ENCODE data around the gene DNAH17. TPM values are rescaled to one million over a fixed set of nuclear protein-coding genes. Genes with fewer than 3 reads are reported as not detected.

Gene DNAH17
- polyA plus RNA-seq, 3 donors: 0.01 to 0.51 (median 0.11) TPM

DNA sequence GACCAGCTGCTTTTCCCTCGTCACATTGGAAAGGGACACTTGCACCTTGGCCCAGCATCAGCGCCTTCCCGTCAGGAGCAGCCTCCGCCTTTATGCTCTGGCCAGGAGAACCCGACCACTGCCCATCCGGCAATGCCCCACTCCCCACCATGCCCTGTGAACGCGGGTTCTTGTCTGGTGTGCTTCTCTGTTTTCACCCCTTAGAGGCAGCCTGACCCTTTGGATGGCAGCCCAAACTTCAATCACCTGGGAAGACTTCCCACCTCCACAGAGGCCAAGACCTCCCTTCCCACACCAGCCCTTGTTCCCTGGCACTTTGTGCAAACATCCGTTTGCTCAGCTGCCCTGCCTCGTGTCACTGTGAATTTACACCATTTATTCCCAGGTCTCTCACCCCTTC lies 87.0 kb downstream of the DNAH17 start:
- no peaks in the 10 kb centered on the region for H4K20me1 ChIP-seq (ENCODE audit: insufficient read depth, low read length)
- no peaks in the 10 kb centered on the region for H3K9me3 ChIP-seq (replicated peaks in 1 of 2; ENCODE audit: control insufficient read depth in 1 of 2, insufficient read depth in 1 of 2, low read length in 2 of 2)
- H3K27ac Mint-ChIP-seq: peak overlapping the region in 3 of 7 donors; percentile 32 to 58 (median 35)
- no peak for DNase-seq
- H3K4me3 Mint-ChIP-seq: no peak overlapping the region
- H3K27me3 ChIP-seq (ENCODE audit: control insufficient read depth in 2 of 2, insufficient read depth in 2 of 2, low read length in 2 of 2): peaks cover 0 to 3% of the 10 kb centered on the region in 2 donors
- no peak overlapping the region for H2AFZ ChIP-seq (ENCODE audit: insufficient read depth, low read depth, low read length, poor library complexity, severe bottlenecking)
- peaks cover 8% of the 10 kb centered on the region for H3K4me1 Mint-ChIP-seq
- peaks cover under 1 to 1% of the 10 kb centered on the region in 2 donors for H3K4me1 ChIP-seq (ENCODE audit: control insufficient read depth in 1 of 2, insufficient read depth in 2 of 2, low read length in 2 of 2)
- intact Hi-C loops (cut with micrococcal nuclease): no loop called here
- no peak overlapping the region for H3K27ac ChIP-seq (ENCODE audit: low read depth in 1 of 2, low read length in 2 of 2)
- no peak overlapping the region for H3K4me2 ChIP-seq (replicated peaks; ENCODE audit: extremely low read depth, low read length, poor library complexity, severe bottlenecking)
- H3K79me2 ChIP-seq (ENCODE audit: insufficient read depth, low read length): no peaks in the 10 kb centered on the region
- H3K36me3 Mint-ChIP-seq: no peaks in the 10 kb centered on the region
- TF ChIP-seq, protein P1, sequence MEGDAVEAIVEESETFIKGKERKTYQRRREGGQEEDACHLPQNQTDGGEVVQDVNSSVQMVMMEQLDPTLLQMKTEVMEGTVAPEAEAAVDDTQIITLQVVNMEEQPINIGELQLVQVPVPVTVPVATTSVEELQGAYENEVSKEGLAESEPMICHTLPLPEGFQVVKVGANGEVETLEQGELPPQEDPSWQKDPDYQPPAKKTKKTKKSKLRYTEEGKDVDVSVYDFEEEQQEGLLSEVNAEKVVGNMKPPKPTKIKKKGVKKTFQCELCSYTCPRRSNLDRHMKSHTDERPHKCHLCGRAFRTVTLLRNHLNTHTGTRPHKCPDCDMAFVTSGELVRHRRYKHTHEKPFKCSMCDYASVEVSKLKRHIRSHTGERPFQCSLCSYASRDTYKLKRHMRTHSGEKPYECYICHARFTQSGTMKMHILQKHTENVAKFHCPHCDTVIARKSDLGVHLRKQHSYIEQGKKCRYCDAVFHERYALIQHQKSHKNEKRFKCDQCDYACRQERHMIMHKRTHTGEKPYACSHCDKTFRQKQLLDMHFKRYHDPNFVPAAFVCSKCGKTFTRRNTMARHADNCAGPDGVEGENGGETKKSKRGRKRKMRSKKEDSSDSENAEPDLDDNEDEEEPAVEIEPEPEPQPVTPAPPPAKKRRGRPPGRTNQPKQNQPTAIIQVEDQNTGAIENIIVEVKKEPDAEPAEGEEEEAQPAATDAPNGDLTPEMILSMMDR (IDR thresholded peaks at IDR 0.05): no peak
- H3K27me3 Mint-ChIP-seq (ENCODE audit: low read depth in 3 of 3): peaks cover 6 to 15% (median 9%) of the 10 kb centered on the region in 3 donors
- WGBS (ENCODE audit: insufficient coverage): 93% methylated on average over 10 of the region's 10 CpGs
- H3K4me3 ChIP-seq (replicated peaks in 1 of 3; ENCODE audit: low read depth in 2 of 3, low read length in 3 of 3): no peak overlapping the region
- no peaks in the 10 kb centered on the region for H3K36me3 ChIP-seq (replicated peaks in 1 of 2; ENCODE audit: control insufficient read depth in 1 of 2, insufficient read depth in 2 of 2, low read length in 2 of 2)
- H3K9ac ChIP-seq (ENCODE audit: insufficient read depth, low read length, poor library complexity, severe bottlenecking): no peak overlapping the region
- H3K9me3 Mint-ChIP-seq: peaks cover 0 to under 1% (median 0%) of the 10 kb centered on the region in 7 donors

DNA sequence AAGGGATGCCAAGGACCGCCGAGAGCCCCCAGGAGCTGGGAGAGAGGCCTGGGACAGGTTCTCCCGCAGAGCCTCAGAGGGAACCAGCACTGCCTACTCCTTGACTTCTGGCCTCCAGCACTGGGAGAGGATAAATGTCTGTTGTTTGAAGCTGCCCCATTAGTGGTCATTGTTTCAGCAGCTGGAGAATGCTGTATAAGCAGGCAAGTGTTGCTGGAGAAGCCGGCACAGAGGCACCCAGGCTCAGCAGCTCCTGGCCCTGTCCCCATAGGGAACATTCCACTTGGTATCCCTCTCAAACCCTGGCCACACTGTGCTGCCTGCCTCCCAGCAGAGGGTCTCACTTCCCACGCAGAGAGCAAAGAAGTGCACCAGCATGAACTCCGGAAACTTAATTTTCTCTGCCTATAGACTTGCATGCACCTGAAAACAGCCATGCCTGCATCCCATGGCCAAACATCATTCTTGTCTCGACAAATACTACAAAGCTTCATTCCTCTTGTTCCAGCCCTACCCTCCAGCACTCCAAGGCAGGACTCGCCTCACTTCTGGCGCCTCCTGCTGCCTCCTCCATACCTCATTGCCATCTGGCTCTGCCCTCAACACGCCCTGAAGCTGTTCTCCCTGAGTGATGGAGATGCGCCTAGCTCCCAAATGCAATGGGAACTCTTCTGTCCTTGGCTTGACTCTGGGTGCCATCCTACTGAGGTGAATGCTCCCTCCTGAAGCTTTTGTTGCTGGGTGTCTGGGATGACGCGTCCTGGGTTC lies 88.1 kb downstream of the DNAH17 start:
- intact Hi-C loops (cut with micrococcal nuclease): no loop called here
- no peak overlapping the region for H3K4me2 ChIP-seq (replicated peaks; ENCODE audit: extremely low read depth, low read length, poor library complexity, severe bottlenecking)
- peak overlapping the region in 1 of 7 donors; percentile 1 for H3K27ac Mint-ChIP-seq
- DNase-seq: no peak
- TF ChIP-seq, protein P1 (IDR thresholded peaks at IDR 0.05): no peak
- no peak overlapping the region for H3K27ac ChIP-seq (ENCODE audit: low read depth in 1 of 2, low read length in 2 of 2)
- no peaks in the 10 kb centered on the region for H3K9me3 ChIP-seq (replicated peaks in 1 of 2; ENCODE audit: control insufficient read depth in 1 of 2, insufficient read depth in 1 of 2, low read length in 2 of 2)
- peaks cover 10 to 12% of the 10 kb centered on the region in 2 donors for H3K4me1 ChIP-seq (ENCODE audit: control insufficient read depth in 1 of 2, insufficient read depth in 2 of 2, low read length in 2 of 2)
- H3K9me3 Mint-ChIP-seq: peaks cover 0 to 2% (median 0%) of the 10 kb centered on the region in 7 donors
- H3K36me3 ChIP-seq (replicated peaks in 1 of 2; ENCODE audit: control insufficient read depth in 1 of 2, insufficient read depth in 2 of 2, low read length in 2 of 2): no peaks in the 10 kb centered on the region
- H3K36me3 Mint-ChIP-seq: no peaks in the 10 kb centered on the region
- peaks cover 10 to 20% (median 11%) of the 10 kb centered on the region in 3 donors for H3K27me3 Mint-ChIP-seq (ENCODE audit: low read depth in 3 of 3)
- H3K4me1 Mint-ChIP-seq: peaks cover 17% of the 10 kb centered on the region
- peaks cover 0 to 7% of the 10 kb centered on the region in 2 donors for H3K27me3 ChIP-seq (ENCODE audit: control insufficient read depth in 2 of 2, insufficient read depth in 2 of 2, low read length in 2 of 2)
- no peak overlapping the region for H3K4me3 ChIP-seq (replicated peaks in 1 of 3; ENCODE audit: low read depth in 2 of 3, low read length in 3 of 3)
- H3K4me3 Mint-ChIP-seq: no peak overlapping the region
- 97% methylated on average over 7 of the region's 13 CpGs for WGBS (ENCODE audit: insufficient coverage)
- H3K79me2 ChIP-seq (ENCODE audit: insufficient read depth, low read length): no peaks in the 10 kb centered on the region
- H4K20me1 ChIP-seq (ENCODE audit: insufficient read depth, low read length): no peaks in the 10 kb centered on the region
- H3K9ac ChIP-seq (ENCODE audit: insufficient read depth, low read length, poor library complexity, severe bottlenecking): no peak overlapping the region
- no peak overlapping the region for H2AFZ ChIP-seq (ENCODE audit: insufficient read depth, low read depth, low read length, poor library complexity, severe bottlenecking)

Measured in CD14-positive monocyte (primary cell).